Measurements from ENCODE around the gene GAN.

Gene GAN

DNA sequence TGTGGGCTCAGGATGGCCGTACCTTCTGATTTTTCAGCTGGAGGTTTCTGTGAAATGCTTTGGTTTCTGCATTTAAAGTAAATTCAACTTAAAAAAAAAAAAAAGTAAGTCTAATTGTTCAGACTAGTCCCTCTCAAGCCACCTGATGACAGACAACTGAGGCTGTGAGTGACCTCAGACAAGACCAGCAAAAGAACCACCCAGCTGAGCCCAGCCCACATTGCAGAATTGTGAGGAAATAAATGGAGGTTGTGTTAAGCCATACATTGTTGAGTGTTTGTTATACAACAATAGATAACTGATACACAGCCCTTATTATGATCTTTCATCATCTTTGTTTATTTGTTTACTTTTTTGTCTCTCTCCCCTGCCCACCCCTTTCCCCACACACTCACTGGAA lies 85.1 kb downstream of the GAN start:
- no peak for TF ChIP-seq EGR1 (IDR thresholded peaks at IDR 0.05)
- no peak for TF ChIP-seq ZBTB7A (IDR thresholded peaks at IDR 0.05; ENCODE audit: low read depth)
- TF ChIP-seq EP300 (IDR thresholded peaks at IDR 0.05; ENCODE audit: borderline replicate concordance), result no peak
- TF ChIP-seq TEAD4 (IDR thresholded peaks at IDR 0.05), result no peak
- no peak for TF ChIP-seq TCF12 (IDR thresholded peaks at IDR 0.05; ENCODE audit: low read depth)
- TF ChIP-seq NFIC (IDR thresholded peaks at IDR 0.05), result no peak
- no peak for TF ChIP-seq YY1 (IDR thresholded peaks at IDR 0.05; ENCODE audit: low read depth)
- TF ChIP-seq CREB1 (IDR thresholded peaks at IDR 0.05; ENCODE audit: low read depth), result no peak
- no peak for TF ChIP-seq RAD21 (IDR thresholded peaks at IDR 0.05; ENCODE audit: low read depth)
- TF ChIP-seq, protein P1, sequence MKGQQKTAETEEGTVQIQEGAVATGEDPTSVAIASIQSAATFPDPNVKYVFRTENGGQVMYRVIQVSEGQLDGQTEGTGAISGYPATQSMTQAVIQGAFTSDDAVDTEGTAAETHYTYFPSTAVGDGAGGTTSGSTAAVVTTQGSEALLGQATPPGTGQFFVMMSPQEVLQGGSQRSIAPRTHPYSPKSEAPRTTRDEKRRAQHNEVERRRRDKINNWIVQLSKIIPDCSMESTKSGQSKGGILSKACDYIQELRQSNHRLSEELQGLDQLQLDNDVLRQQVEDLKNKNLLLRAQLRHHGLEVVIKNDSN (IDR thresholded peaks at IDR 0.05), result no peak
- TF ChIP-seq FOXM1 (IDR thresholded peaks at IDR 0.05; ENCODE audit: borderline replicate concordance, low read depth), result no peak
- TF ChIP-seq CEBPB (IDR thresholded peaks at IDR 0.05), result no peak
- TF ChIP-seq REST (IDR thresholded peaks at IDR 0.05; ENCODE audit: low read depth), result no peak
- no peak for TF ChIP-seq TAF1 (IDR thresholded peaks at IDR 0.05; ENCODE audit: low read depth)
- no peak for TF ChIP-seq MAX (IDR thresholded peaks at IDR 0.05)

DNA sequence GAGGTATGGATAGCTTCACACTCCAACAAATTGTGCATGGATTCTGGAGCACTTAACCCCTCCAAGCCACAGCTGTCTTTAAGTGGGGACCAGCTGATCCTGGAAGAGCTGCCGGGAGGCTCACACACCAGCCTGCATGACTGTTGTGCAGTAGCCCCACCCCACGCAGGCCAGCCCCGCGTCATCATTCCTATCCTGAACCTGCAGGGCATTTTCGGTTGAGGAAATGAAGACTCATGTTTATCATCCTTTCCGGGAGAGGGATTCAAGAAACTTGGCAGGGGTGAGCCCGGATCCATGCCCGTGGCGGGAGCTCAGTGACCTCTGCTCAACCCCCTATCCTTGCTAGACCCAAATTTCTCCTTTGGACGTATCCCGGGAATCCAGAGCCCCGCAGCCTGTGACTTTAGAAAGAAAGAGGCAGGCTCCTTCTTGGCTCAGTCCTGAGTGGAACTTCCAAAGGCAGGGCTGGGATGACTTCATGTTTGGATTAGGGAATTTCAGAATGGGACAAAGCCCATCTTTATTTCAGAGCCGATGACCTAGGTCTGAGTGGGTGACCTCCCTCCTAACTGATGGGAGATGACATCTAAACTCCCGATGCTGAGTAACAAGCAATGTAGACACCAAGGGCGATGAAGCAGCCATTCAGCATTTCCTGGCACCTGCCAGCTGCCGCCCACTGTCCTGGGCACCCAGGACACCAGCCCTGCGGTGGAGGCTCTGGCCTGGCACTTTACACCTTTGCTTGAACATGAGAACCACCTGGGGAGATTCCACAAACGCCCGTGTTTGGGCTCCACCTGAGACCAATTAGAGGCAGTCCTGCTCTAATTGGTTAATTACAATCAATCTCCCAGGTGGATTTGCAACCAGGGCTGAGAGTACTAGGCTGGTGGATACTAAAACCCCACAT lies 86.5 kb downstream of the GAN start:
- no peak for TF ChIP-seq YY1 (IDR thresholded peaks at IDR 0.05; ENCODE audit: low read depth)
- TF ChIP-seq ZBTB7A (IDR thresholded peaks at IDR 0.05; ENCODE audit: low read depth), result no peak

DNA sequence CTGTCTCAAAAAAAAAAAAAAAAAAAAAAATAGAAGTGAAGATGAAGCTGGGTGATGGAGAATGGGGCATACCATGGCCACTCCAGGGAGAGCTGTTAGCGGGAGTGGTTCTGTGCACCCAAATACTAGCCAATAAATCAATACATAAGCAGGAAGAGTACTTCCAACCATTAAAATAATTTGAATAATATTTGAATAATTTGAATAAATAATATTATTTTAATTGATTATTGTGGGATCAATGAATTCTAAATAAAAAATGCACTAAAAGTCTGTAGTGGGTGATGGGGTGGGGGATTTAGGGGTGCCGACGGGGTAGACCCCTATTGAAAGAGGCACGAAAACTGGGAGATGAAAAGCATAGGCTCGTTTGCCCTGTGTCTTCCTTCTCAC lies 88.4 kb downstream of the GAN start:
- TF ChIP-seq REST (IDR thresholded peaks at IDR 0.05; ENCODE audit: low read depth) (no peak), TAF1 (IDR thresholded peaks at IDR 0.05; ENCODE audit: low read depth) (no peak), EGR1 (IDR thresholded peaks at IDR 0.05) (no peak), YY1 (IDR thresholded peaks at IDR 0.05; ENCODE audit: low read depth) (no peak), NFIC (IDR thresholded peaks at IDR 0.05) (no peak), CREB1 (IDR thresholded peaks at IDR 0.05; ENCODE audit: low read depth) (no peak), ZBTB7A (IDR thresholded peaks at IDR 0.05; ENCODE audit: low read depth) (no peak), CEBPB (IDR thresholded peaks at IDR 0.05) (no peak), RAD21 (IDR thresholded peaks at IDR 0.05; ENCODE audit: low read depth) (no peak), EP300 (IDR thresholded peaks at IDR 0.05; ENCODE audit: borderline replicate concordance) (no peak)
- TF ChIP-seq, protein P1 (IDR thresholded peaks at IDR 0.05), result no peak

GRCh38 chr16:81403601-81404391 lies 89.0 kb downstream of the GAN start:
- TF ChIP-seq CEBPB (IDR thresholded peaks at IDR 0.05) (no peak), EGR1 (IDR thresholded peaks at IDR 0.05) (no peak), ZBTB7A (IDR thresholded peaks at IDR 0.05; ENCODE audit: low read depth) (no peak), NFIC (IDR thresholded peaks at IDR 0.05) (peak; percentile 27; the same call in 1 of the 2 replicates), MAX (IDR thresholded peaks at IDR 0.05) (peak; percentile 58), TEAD4 (IDR thresholded peaks at IDR 0.05) (no peak), CREB1 (IDR thresholded peaks at IDR 0.05; ENCODE audit: low read depth) (no peak), EP300 (IDR thresholded peaks at IDR 0.05; ENCODE audit: borderline replicate concordance) (no peak), TCF12 (IDR thresholded peaks at IDR 0.05; ENCODE audit: low read depth) (0 out of 2 replicates have a peak, but pooled peaks have one; percentile 17), FOXM1 (IDR thresholded peaks at IDR 0.05; ENCODE audit: borderline replicate concordance, low read depth) (no peak), RAD21 (IDR thresholded peaks at IDR 0.05; ENCODE audit: low read depth) (peak; percentile 98), REST (IDR thresholded peaks at IDR 0.05; ENCODE audit: low read depth) (no peak), TAF1 (IDR thresholded peaks at IDR 0.05; ENCODE audit: low read depth) (no peak), YY1 (IDR thresholded peaks at IDR 0.05; ENCODE audit: low read depth) (no peak)
- TF ChIP-seq, protein P1 (IDR thresholded peaks at IDR 0.05), result no peak
